GM23338 (cell line): ENCODE measurements around the gene CDK10. TPM values are rescaled to one million over a fixed set of nuclear protein-coding genes. Genes with fewer than 3 reads are reported as not detected.

Source experiments
- ATAC-seq: fragments of 200-7000 bp; cut with Tn5 transposase; 3 replicates; pipeline ENCODE4 v1.9.1; 2020
- DNase-seq: peaks from one replicate; pipeline ENCODE4 v3.0.0-alpha.2; 2015; ENCODE audit warnings: low spot score
- H2AFZ ChIP-seq: fragments of 200-600 bp; sonication (generic); 2 replicates; pipeline ENCODE4 v1.8.0; 2016; ENCODE audit warnings: antibody characterized with exemption, mild to moderate bottlenecking, moderate library complexity
- H3F3A ChIP-seq: fragments of 200-600 bp; sonication (generic); replicated peaks from 2 replicates; pipeline ENCODE4 v1.8.0; 2017; ENCODE audit warnings: antibody characterized with exemption, mixed run types, low read depth
- H3K27ac ChIP-seq: fragments of 200-600 bp; sonication (generic); 2 replicates; pipeline ENCODE4 v1.6.1; 2016; ENCODE audit warnings: low read depth
- H3K27me3 ChIP-seq: fragments of 200-600 bp; sonication (generic); 2 replicates; pipeline ENCODE4 v1.8.0; 2016; ENCODE audit warnings: mild to moderate bottlenecking, mixed run types, moderate library complexity; ENCODE audit not compliant: insufficient read depth
- H3K36me3 ChIP-seq: fragments of 200-600 bp; sonication (generic); 2 replicates; pipeline ENCODE4 v1.8.0; 2016; ENCODE audit warnings: mild to moderate bottlenecking; ENCODE audit not compliant: insufficient read depth
- H3K4me1 ChIP-seq: fragments of 200-600 bp; sonication (generic); 2 replicates; pipeline ENCODE4 v1.8.0; 2016; ENCODE audit warnings: mild to moderate bottlenecking, moderate library complexity; ENCODE audit not compliant: insufficient read depth
- H3K4me2 ChIP-seq: fragments of 200-600 bp; sonication (generic); 2 replicates; pipeline ENCODE4 v1.7.1; 2017; ENCODE audit warnings: mixed run types
- H3K4me3 ChIP-seq: fragments of 200-600 bp; sonication (generic); 2 replicates; pipeline ENCODE4 v1.6.1; 2016; ENCODE audit warnings: mixed run types
- H3K79me2 ChIP-seq: fragments of 200-600 bp; sonication (generic); replicated peaks from 2 replicates; pipeline ENCODE4 v1.8.0; 2017; ENCODE audit warnings: mild to moderate bottlenecking; ENCODE audit not compliant: insufficient read depth
- H3K9me2 ChIP-seq: fragments of 200-600 bp; sonication (generic); 2 replicates; pipeline ENCODE4 v1.8.0; 2017; ENCODE audit not compliant: insufficient read depth
- H4K20me1 ChIP-seq: fragments of 200-600 bp; sonication (generic); replicated peaks from 2 replicates; pipeline ENCODE4 v1.8.0; 2017; ENCODE audit warnings: mild to moderate bottlenecking; ENCODE audit not compliant: insufficient read depth
- H3K27ac Mint-ChIP-seq: 2 replicates; pipeline ENCODE4 v1.8.0; 2020; ENCODE audit warnings: inconsistent platforms, mild to moderate bottlenecking, moderate library complexity, mixed read lengths
- H3K27me3 Mint-ChIP-seq: 3 replicates; pipeline ENCODE4 v1.8.0; 2022; ENCODE audit warnings: low read depth, mild to moderate bottlenecking, moderate library complexity, mixed read lengths, inconsistent platforms; ENCODE audit not compliant: insufficient read depth, poor library complexity
- H3K36me3 Mint-ChIP-seq: 3 replicates; pipeline ENCODE4 v1.8.0; 2021; ENCODE audit warnings: low read depth, mild to moderate bottlenecking, inconsistent platforms, moderate library complexity, mixed read lengths
- H3K4me1 Mint-ChIP-seq: 3 replicates; pipeline ENCODE4 v1.8.0; 2020; ENCODE audit warnings: mild to moderate bottlenecking, inconsistent platforms, mixed read lengths
- H3K4me3 Mint-ChIP-seq: 3 replicates; pipeline ENCODE4 v1.8.0; 2021; ENCODE audit warnings: moderate library complexity, mild to moderate bottlenecking, inconsistent platforms, mixed read lengths
- H3K9me3 Mint-ChIP-seq: 3 replicates; pipeline ENCODE4 v1.8.0; 2020; ENCODE audit warnings: moderate library complexity, mild to moderate bottlenecking, inconsistent platforms, mixed read lengths
- CREB1 ChIP-seq: fragments of 250-450 bp; sonication (Bioruptor Pico); IDR thresholded peaks from 2 replicates; pipeline ENCODE4 v1.5.0; 2020; ENCODE audit warnings: low read depth, mild to moderate bottlenecking, moderate library complexity
- CTCF ChIP-seq, 2 experiments: fragments of 200-600 bp in 1 of 2; sonication (generic) in 1 of 2; conservative IDR thresholded peaks; 2 replicates each; pipeline versions ENCODE4 v1.5.1 to v1.6.1; 2016 to 2017; ENCODE audit warnings: antibody characterized with exemption in 2 of 2, low read depth in 2 of 2, mild to moderate bottlenecking in 2 of 2, moderate library complexity in 1 of 2
- EZH2 ChIP-seq: fragments of 200-600 bp; sonication (generic); IDR thresholded peaks from one replicate; pipeline ENCODE4 v1.8.0; 2017; ENCODE audit warnings: antibody characterized with exemption, mild to moderate bottlenecking, low read depth; ENCODE audit not compliant: unreplicated experiment
- EZH2phosphoT487 ChIP-seq: fragments of 200-600 bp; sonication (generic); IDR thresholded peaks from one replicate; pipeline ENCODE4 v1.8.1; 2018; ENCODE audit warnings: antibody characterized with exemption; ENCODE audit not compliant: unreplicated experiment
- JUNB ChIP-seq: IDR thresholded peaks from one replicate; pipeline ENCODE4 v1.6.1; 2016; ENCODE audit warnings: antibody characterized with exemption; ENCODE audit not compliant: unreplicated experiment
- NANOG ChIP-seq: IDR thresholded peaks from 2 replicates; pipeline ENCODE4 v1.6.1; 2016; ENCODE audit warnings: antibody characterized with exemption, borderline replicate concordance
- POLR2AphosphoS5 ChIP-seq: IDR thresholded peaks from 2 replicates; pipeline ENCODE4 v1.6.1; 2016; ENCODE audit warnings: antibody characterized with exemption, low read depth
- REST ChIP-seq: IDR thresholded peaks from one replicate; pipeline ENCODE4 v1.6.1; 2018; ENCODE audit warnings: antibody characterized with exemption; ENCODE audit not compliant: unreplicated experiment
- STAT1 ChIP-seq: IDR thresholded peaks from one replicate; pipeline ENCODE4 v1.6.1; 2016; ENCODE audit warnings: antibody characterized with exemption; ENCODE audit not compliant: unreplicated experiment
- ZNF114 ChIP-seq: fragments of 250-450 bp; sonication (Bioruptor Pico); IDR thresholded peaks from 2 replicates; pipeline ENCODE4 v1.5.0; 2020; ENCODE audit warnings: mild to moderate bottlenecking, moderate library complexity
- ZNF331 ChIP-seq: fragments of 250-450 bp; sonication (Bioruptor Pico); IDR thresholded peaks from 2 replicates; pipeline ENCODE4 v1.5.0; 2020; ENCODE audit warnings: low read depth, mild to moderate bottlenecking, moderate library complexity
- polyA plus RNA-seq: library from polyadenylated mRNA; unstranded; fragments of >200 nt; fragmentation: Nextera tagmentation; extraction: Ambion mirVana; gene quantifications from 2 replicates; pipeline ENCODE4 v1.2.1, GENCODE V29; 2016
- total RNA-seq: library from RNA; depleted of rRNA; stranded (reverse); fragments of >200 nt; shearing (Covaris generic); gene quantifications from 2 replicates; pipeline ENCODE4 v1.2.3, GENCODE V29; 2014
- TF ChIP-seq, protein P1 (sequence below): fragments of 250-450 bp; sonication (Bioruptor Pico); IDR thresholded peaks from 2 replicates; pipeline ENCODE4 v1.5.0; 2020; ENCODE audit warnings: mild to moderate bottlenecking, moderate library complexity
- TF ChIP-seq, protein P2 (sequence below): IDR thresholded peaks from 2 replicates; pipeline ENCODE4 v1.6.1; 2016; ENCODE audit warnings: antibody characterized with exemption

The CDK10 gene
- total and polyA plus RNA-seq, 2 experiments from 2014 or later = 64.6 to 88.0 TPM

DNA sequence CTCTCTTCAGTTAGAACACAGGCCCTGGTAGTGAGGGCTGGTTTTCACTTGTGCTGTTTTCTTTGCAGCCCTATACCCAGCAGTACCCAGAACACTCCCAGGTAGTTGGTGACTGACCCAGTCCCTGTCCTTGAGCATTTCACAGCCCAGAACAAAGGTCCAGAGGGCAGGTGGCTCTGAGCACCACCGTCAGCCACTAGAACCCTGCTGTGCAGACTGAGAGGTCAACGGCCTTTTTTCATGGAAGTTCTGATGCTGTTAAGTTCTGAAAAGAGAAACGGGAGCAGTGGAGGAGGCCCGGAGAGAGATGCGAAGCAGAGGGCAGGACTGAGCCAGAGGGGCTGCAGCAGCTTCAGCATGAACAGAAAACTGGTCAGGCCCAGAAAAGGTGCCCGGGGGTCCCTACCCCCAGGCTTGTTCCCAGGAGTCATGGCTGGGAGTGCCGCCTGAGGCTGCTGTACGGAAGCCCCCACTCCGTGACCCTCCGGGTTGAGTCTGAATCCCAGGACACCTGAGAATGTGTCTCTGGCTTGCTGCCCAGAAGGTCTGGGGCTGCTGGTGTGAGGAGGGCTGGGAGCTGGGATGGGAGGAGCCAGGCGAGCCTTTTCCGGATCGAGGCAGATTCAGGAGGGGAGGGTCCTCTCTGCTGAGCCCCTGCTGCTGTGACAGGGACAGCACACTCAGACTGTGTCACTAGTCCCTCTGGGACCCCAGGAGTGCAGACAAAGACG is 43.5 kb downstream of the CDK10 start:
- no peaks in the 10 kb centered on the region for H3K79me2 ChIP-seq
- peaks cover 6% of the 10 kb centered on the region; the same call in 1 of the 2 replicates for H3K27me3 ChIP-seq
- no peaks in the 10 kb centered on the region for H3K9me2 ChIP-seq
- H4K20me1 ChIP-seq = peaks cover 12% of the 10 kb centered on the region; the same call in 1 of the 2 replicates
- 0 out of 2 replicates have a peak overlapping the region, but pooled peaks have one; percentile 8 for H3K27ac Mint-ChIP-seq
- no peak for DNase-seq
- H3K36me3 Mint-ChIP-seq = peaks cover 56% of the 10 kb centered on the region
- no peak overlapping the region for H3K4me2 ChIP-seq
- no peaks in the 10 kb centered on the region for H3K4me1 ChIP-seq
- H3K27me3 Mint-ChIP-seq = peaks cover 24% of the 10 kb centered on the region
- peaks cover 7% of the 10 kb centered on the region; the same call in 1 of the 2 replicates for H3K36me3 ChIP-seq
- H2AFZ ChIP-seq = no peak overlapping the region
- peaks cover 12% of the 10 kb centered on the region; the same call in 1 of the 2 replicates for H3F3A ChIP-seq
- ATAC-seq = peak; percentile 35
- H3K9me3 Mint-ChIP-seq = no peaks in the 10 kb centered on the region; the same call in 2 of the 3 replicates
- no peak overlapping the region for H3K27ac ChIP-seq
- no peak for TF ChIP-seq ZNF331
- no peak for TF ChIP-seq ZNF114 (CRISPR knock-in tag)
- no peak for TF ChIP-seq NANOG
- no peak for TF ChIP-seq REST
- TF ChIP-seq, protein P1, sequence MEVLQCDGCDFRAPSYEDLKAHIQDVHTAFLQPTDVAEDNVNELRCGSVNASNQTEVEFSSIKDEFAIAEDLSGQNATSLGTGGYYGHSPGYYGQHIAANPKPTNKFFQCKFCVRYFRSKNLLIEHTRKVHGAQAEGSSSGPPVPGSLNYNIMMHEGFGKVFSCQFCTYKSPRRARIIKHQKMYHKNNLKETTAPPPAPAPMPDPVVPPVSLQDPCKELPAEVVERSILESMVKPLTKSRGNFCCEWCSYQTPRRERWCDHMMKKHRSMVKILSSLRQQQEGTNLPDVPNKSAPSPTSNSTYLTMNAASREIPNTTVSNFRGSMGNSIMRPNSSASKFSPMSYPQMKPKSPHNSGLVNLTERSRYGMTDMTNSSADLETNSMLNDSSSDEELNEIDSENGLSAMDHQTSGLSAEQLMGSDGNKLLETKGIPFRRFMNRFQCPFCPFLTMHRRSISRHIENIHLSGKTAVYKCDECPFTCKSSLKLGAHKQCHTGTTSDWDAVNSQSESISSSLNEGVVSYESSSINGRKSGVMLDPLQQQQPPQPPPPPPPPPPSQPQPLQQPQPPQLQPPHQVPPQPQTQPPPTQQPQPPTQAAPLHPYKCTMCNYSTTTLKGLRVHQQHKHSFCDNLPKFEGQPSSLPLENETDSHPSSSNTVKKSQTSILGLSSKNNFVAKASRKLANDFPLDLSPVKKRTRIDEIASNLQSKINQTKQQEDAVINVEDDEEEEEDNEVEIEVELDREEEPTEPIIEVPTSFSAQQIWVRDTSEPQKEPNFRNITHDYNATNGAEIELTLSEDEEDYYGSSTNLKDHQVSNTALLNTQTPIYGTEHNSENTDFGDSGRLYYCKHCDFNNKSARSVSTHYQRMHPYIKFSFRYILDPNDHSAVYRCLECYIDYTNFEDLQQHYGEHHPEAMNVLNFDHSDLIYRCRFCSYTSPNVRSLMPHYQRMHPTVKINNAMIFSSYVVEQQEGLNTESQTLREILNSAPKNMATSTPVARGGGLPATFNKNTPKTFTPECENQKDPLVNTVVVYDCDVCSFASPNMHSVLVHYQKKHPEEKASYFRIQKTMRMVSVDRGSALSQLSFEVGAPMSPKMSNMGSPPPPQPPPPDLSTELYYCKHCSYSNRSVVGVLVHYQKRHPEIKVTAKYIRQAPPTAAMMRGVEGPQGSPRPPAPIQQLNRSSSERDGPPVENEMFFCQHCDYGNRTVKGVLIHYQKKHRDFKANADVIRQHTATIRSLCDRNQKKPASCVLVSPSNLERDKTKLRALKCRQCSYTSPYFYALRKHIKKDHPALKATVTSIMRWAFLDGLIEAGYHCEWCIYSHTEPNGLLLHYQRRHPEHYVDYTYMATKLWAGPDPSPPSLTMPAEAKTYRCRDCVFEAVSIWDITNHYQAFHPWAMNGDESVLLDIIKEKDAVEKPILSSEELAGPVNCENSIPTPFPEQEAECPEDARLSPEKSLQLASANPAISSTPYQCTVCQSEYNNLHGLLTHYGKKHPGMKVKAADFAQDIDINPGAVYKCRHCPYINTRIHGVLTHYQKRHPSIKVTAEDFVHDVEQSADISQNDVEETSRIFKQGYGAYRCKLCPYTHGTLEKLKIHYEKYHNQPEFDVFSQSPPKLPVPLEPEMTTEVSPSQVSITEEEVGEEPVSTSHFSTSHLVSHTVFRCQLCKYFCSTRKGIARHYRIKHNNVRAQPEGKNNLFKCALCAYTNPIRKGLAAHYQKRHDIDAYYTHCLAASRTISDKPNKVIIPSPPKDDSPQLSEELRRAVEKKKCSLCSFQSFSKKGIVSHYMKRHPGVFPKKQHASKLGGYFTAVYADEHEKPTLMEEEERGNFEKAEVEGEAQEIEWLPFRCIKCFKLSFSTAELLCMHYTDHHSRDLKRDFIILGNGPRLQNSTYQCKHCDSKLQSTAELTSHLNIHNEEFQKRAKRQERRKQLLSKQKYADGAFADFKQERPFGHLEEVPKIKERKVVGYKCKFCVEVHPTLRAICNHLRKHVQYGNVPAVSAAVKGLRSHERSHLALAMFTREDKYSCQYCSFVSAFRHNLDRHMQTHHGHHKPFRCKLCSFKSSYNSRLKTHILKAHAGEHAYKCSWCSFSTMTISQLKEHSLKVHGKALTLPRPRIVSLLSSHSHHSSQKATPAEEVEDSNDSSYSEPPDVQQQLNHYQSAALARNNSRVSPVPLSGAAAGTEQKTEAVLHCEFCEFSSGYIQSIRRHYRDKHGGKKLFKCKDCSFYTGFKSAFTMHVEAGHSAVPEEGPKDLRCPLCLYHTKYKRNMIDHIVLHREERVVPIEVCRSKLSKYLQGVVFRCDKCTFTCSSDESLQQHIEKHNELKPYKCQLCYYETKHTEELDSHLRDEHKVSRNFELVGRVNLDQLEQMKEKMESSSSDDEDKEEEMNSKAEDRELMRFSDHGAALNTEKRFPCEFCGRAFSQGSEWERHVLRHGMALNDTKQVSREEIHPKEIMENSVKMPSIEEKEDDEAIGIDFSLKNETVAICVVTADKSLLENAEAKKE (CRISPR knock-in tag) = no peak
- TF ChIP-seq EZH2 = no peak
- no peak for TF ChIP-seq CTCF (conservative IDR thresholded peaks at IDR 0.05; ENCODE audit: low read depth in 2 of 2)
- TF ChIP-seq, protein P2, sequence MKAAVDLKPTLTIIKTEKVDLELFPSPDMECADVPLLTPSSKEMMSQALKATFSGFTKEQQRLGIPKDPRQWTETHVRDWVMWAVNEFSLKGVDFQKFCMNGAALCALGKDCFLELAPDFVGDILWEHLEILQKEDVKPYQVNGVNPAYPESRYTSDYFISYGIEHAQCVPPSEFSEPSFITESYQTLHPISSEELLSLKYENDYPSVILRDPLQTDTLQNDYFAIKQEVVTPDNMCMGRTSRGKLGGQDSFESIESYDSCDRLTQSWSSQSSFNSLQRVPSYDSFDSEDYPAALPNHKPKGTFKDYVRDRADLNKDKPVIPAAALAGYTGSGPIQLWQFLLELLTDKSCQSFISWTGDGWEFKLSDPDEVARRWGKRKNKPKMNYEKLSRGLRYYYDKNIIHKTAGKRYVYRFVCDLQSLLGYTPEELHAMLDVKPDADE = no peak
- no peak for TF ChIP-seq STAT1
- TF ChIP-seq CREB1 = no peak
- TF ChIP-seq EZH2phosphoT487 = no peak
- no peak for TF ChIP-seq JUNB
- no peak for TF ChIP-seq POLR2AphosphoS5
- peaks cover 14% of the 10 kb centered on the region for H3K4me1 Mint-ChIP-seq
- no peak overlapping the region for H3K4me3 ChIP-seq
- no peak overlapping the region for H3K4me3 Mint-ChIP-seq
